ENCODE results near the gene ZFP62.
"Not testable (repeated sequence)": the region's sequence is repeated elsewhere in the genome, so short reads cannot be mapped to it uniquely, and the experiment has no call there.

The ZFP62 gene

GRCh38 chr5:180895330-180895729, 34.3 kb upstream of the ZFP62 start:
- not testable (repeated sequence) for H3K36me3 ChIP-seq (ENCODE audit: control insufficient read depth, insufficient read depth, low read length); H3K4me3 ChIP-seq (ENCODE audit: insufficient read depth, low read depth, low read length)
- 95 to 100% methylated on average over 1 of the region's 1 CpG for WGBS, 2 experiments

GRCh38 chr5:180889381-180889780, 28.3 kb upstream of the ZFP62 start:
- no peaks in the 10 kb centered on the region for H3K36me3 ChIP-seq (ENCODE audit: control insufficient read depth, insufficient read depth, low read length)
- H3K27me3 ChIP-seq (ENCODE audit: control insufficient read depth, insufficient read depth, low read length, poor library complexity, severe bottlenecking): no peaks in the 10 kb centered on the region
- H3K4me3 ChIP-seq (ENCODE audit: insufficient read depth, low read depth, low read length): no peak overlapping the region
- WGBS, 2 experiments: 78 to 80% methylated on average over 7 of the region's 7 CpGs
- H3K27ac ChIP-seq (ENCODE audit: insufficient read depth, low read depth, low read length, poor library complexity, severe bottlenecking): no peak overlapping the region
- H3K9me3 ChIP-seq (ENCODE audit: control insufficient read depth, low read length): no peaks in the 10 kb centered on the region
- H3K4me1 ChIP-seq (ENCODE audit: control insufficient read depth, insufficient read depth, low read length): no peaks in the 10 kb centered on the region

More at GRCh38 chr5:180895330-180895729, 34.3 kb upstream of the ZFP62 start:
- not testable (repeated sequence) for H3K27ac ChIP-seq (ENCODE audit: insufficient read depth, low read depth, low read length, poor library complexity, severe bottlenecking); H3K27me3 ChIP-seq (ENCODE audit: control insufficient read depth, insufficient read depth, low read length, poor library complexity, severe bottlenecking); H3K4me1 ChIP-seq (ENCODE audit: control insufficient read depth, insufficient read depth, low read length); H3K9me3 ChIP-seq (ENCODE audit: control insufficient read depth, low read length)

- not testable (repeated sequence) for H3K9me3 ChIP-seq (ENCODE audit: control insufficient read depth, low read length); H3K4me3 ChIP-seq (ENCODE audit: insufficient read depth, low read depth, low read length); H3K4me1 ChIP-seq (ENCODE audit: control insufficient read depth, insufficient read depth, low read length); H3K27ac ChIP-seq (ENCODE audit: insufficient read depth, low read depth, low read length, poor library complexity, severe bottlenecking); H3K36me3 ChIP-seq (ENCODE audit: control insufficient read depth, insufficient read depth, low read length); H3K27me3 ChIP-seq (ENCODE audit: control insufficient read depth, insufficient read depth, low read length, poor library complexity, severe bottlenecking)
- 64 to 66% methylated on average over 11 of the region's 11 CpGs for WGBS, 2 experiments
These were observed 24.9 kb upstream of the ZFP62 start for GRCh38 chr5:180885845-180886529.

GRCh38 chr5:180875860-180876426, 14.9 kb upstream of the ZFP62 start:
- H3K4me1 ChIP-seq (ENCODE audit: control insufficient read depth, insufficient read depth, low read length): no peaks in the 10 kb centered on the region
- no peaks in the 10 kb centered on the region for H3K27me3 ChIP-seq (ENCODE audit: control insufficient read depth, insufficient read depth, low read length, poor library complexity, severe bottlenecking)
- WGBS, 2 experiments: 82 to 83% methylated on average over 10 of the region's 10 CpGs
- no peak overlapping the region for H3K4me3 ChIP-seq (ENCODE audit: insufficient read depth, low read depth, low read length)
- no peaks in the 10 kb centered on the region for H3K36me3 ChIP-seq (ENCODE audit: control insufficient read depth, insufficient read depth, low read length)
- no peak overlapping the region for H3K27ac ChIP-seq (ENCODE audit: insufficient read depth, low read depth, low read length, poor library complexity, severe bottlenecking)
- H3K9me3 ChIP-seq (ENCODE audit: control insufficient read depth, low read length): no peaks in the 10 kb centered on the region

- no peak overlapping the region for H3K27ac ChIP-seq (ENCODE audit: insufficient read depth, low read depth, low read length, poor library complexity, severe bottlenecking)
- WGBS, 2 experiments: 86% methylated on average over 10 to 12 of the region's 12 CpGs
- H3K4me3 ChIP-seq (ENCODE audit: insufficient read depth, low read depth, low read length): no peak overlapping the region
- H3K27me3 ChIP-seq (ENCODE audit: control insufficient read depth, insufficient read depth, low read length, poor library complexity, severe bottlenecking): no peaks in the 10 kb centered on the region
- no peaks in the 10 kb centered on the region for H3K9me3 ChIP-seq (ENCODE audit: control insufficient read depth, low read length)
- no peaks in the 10 kb centered on the region for H3K36me3 ChIP-seq (ENCODE audit: control insufficient read depth, insufficient read depth, low read length)
- H3K4me1 ChIP-seq (ENCODE audit: control insufficient read depth, insufficient read depth, low read length): no peaks in the 10 kb centered on the region
These were observed 13.9 kb upstream of the ZFP62 start for GRCh38 chr5:180874804-180875582.

GRCh38 chr5:180873615-180874520, 12.8 kb upstream of the ZFP62 start:
- no peak overlapping the region for H3K27ac ChIP-seq (ENCODE audit: insufficient read depth, low read depth, low read length, poor library complexity, severe bottlenecking)
- no peak overlapping the region for H3K4me3 ChIP-seq (ENCODE audit: insufficient read depth, low read depth, low read length)
- no peaks in the 10 kb centered on the region for H3K27me3 ChIP-seq (ENCODE audit: control insufficient read depth, insufficient read depth, low read length, poor library complexity, severe bottlenecking)
- no peaks in the 10 kb centered on the region for H3K9me3 ChIP-seq (ENCODE audit: control insufficient read depth, low read length)
- WGBS, 2 experiments: 79 to 80% methylated on average over 13 of the region's 13 CpGs
- no peaks in the 10 kb centered on the region for H3K4me1 ChIP-seq (ENCODE audit: control insufficient read depth, insufficient read depth, low read length)
- no peaks in the 10 kb centered on the region for H3K36me3 ChIP-seq (ENCODE audit: control insufficient read depth, insufficient read depth, low read length)

- Histone ChIP-seq H3K27ac (ENCODE audit: insufficient read depth, low read depth, low read length, poor library complexity, severe bottlenecking) (no peak overlapping the region), H3K9me3 (ENCODE audit: control insufficient read depth, low read length) (no peaks in the 10 kb centered on the region), H3K4me1 (ENCODE audit: control insufficient read depth, insufficient read depth, low read length) (no peaks in the 10 kb centered on the region), H3K4me3 (ENCODE audit: insufficient read depth, low read depth, low read length) (no peak overlapping the region), H3K27me3 (ENCODE audit: control insufficient read depth, insufficient read depth, low read length, poor library complexity, severe bottlenecking) (peaks cover under 1% of the 10 kb centered on the region), H3K36me3 (ENCODE audit: control insufficient read depth, insufficient read depth, low read length) (no peaks in the 10 kb centered on the region)
- 82 to 83% methylated on average over 9 of the region's 9 CpGs for WGBS, 2 experiments
These were observed 11.3 kb upstream of the ZFP62 start for GRCh38 chr5:180872419-180872818.

- peaks cover 3% of the 10 kb centered on the region for H3K27me3 ChIP-seq (ENCODE audit: control insufficient read depth, insufficient read depth, low read length, poor library complexity, severe bottlenecking)
- 77 to 78% methylated on average over 16 of the region's 16 CpGs for WGBS, 2 experiments
- H3K27ac ChIP-seq (ENCODE audit: insufficient read depth, low read depth, low read length, poor library complexity, severe bottlenecking): no peak overlapping the region
- no peaks in the 10 kb centered on the region for H3K36me3 ChIP-seq (ENCODE audit: control insufficient read depth, insufficient read depth, low read length)
- H3K9me3 ChIP-seq (ENCODE audit: control insufficient read depth, low read length): no peaks in the 10 kb centered on the region
- H3K4me3 ChIP-seq (ENCODE audit: insufficient read depth, low read depth, low read length): no peak overlapping the region
- no peaks in the 10 kb centered on the region for H3K4me1 ChIP-seq (ENCODE audit: control insufficient read depth, insufficient read depth, low read length)
These were observed 9.4 kb upstream of the ZFP62 start for GRCh38 chr5:180870276-180871068.

GRCh38 chr5:180869587-180869986, 8.5 kb upstream of the ZFP62 start:
- Histone ChIP-seq H3K9me3 (ENCODE audit: control insufficient read depth, low read length) (no peaks in the 10 kb centered on the region), H3K27me3 (ENCODE audit: control insufficient read depth, insufficient read depth, low read length, poor library complexity, severe bottlenecking) (peaks cover 3% of the 10 kb centered on the region), H3K4me3 (ENCODE audit: insufficient read depth, low read depth, low read length) (no peak overlapping the region), H3K27ac (ENCODE audit: insufficient read depth, low read depth, low read length, poor library complexity, severe bottlenecking) (no peak overlapping the region), H3K4me1 (ENCODE audit: control insufficient read depth, insufficient read depth, low read length) (no peaks in the 10 kb centered on the region), H3K36me3 (ENCODE audit: control insufficient read depth, insufficient read depth, low read length) (no peaks in the 10 kb centered on the region)
- 83 to 88% methylated on average over 1 of the region's 1 CpG for WGBS, 2 experiments

Data from ectodermal cell (in vitro differentiated cells).